GM19455 (cell line): ENCODE measurements around the gene ITPKB.

Source experiments
- ATAC-seq: cut with Tn5 transposase; IDR thresholded peaks from one replicate; pipeline ENCODE4 v1.9.1; 2021; ENCODE audit not compliant: unreplicated experiment

The ITPKB gene

GRCh38 chr1:226708342-226708780 is 30.7 kb downstream of the ITPKB start:
- ATAC-seq = no peak

DNA sequence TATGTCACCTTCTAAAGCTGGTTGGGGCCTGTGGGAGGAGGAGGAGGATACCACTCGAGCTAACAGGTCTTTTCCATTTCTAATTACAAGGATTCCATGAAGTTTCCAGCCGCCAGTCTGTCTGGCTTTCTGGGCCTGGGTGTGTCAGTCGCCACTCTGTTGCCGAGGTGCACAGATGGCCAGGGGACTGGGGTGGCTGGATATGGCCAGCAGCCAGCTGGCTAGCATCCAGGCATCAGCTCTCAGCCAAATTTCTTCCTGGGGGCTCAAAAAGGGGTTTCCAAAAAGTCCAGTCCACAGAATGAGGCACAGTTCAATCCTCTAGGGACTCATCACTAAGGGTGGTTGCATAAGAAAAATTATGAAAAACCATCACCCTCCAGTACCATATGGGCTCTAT is 32.4 kb downstream of the ITPKB start:
- no peak for ATAC-seq

- no peak for ATAC-seq
These were observed 34.7 kb downstream of the ITPKB start for GRCh38 chr1:226704169-226704937.

DNA sequence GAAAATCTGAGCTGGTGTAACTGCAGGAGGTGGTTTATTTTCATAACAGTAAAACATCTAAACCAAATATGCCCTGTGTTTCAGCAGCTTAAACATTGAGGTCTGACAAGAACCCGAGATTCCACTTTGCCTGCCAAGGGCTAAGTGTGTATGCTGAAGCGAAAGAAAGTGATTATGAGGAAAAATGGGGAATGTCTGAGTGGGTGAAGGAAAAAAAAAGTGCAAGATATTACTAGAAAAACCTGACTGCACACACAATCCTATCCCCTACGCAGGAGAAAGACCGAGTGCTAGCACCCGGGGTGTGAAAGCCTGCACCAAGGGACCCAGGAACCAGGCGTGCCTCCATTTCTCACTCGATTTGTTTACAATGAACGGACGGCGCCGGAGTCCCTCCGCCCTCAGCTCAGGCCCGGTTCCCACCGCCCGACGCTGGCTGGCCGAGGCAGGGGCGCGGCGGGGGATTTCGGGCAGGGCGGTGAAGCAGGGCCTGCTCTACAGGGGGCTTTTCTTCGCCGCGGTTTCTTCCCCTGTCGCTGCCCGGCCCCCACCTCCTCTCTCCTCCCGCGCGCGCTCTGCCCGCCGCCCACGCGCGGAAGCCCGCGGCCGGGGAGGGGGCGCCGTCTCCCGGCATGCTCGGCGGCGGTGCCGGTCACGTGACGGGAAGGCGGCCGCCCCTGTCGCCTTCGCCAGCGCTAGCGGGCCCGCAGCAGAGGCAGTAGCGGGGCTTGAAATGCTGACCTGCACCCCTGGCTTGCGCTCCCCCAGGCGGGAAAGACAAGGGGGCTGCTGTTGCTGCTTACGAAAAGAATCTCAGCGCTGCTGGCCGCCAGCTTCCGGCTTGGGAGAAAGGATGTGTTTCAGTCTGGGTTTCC is 35.9 kb downstream of the ITPKB start:
- peak; percentile 81 for ATAC-seq

DNA sequence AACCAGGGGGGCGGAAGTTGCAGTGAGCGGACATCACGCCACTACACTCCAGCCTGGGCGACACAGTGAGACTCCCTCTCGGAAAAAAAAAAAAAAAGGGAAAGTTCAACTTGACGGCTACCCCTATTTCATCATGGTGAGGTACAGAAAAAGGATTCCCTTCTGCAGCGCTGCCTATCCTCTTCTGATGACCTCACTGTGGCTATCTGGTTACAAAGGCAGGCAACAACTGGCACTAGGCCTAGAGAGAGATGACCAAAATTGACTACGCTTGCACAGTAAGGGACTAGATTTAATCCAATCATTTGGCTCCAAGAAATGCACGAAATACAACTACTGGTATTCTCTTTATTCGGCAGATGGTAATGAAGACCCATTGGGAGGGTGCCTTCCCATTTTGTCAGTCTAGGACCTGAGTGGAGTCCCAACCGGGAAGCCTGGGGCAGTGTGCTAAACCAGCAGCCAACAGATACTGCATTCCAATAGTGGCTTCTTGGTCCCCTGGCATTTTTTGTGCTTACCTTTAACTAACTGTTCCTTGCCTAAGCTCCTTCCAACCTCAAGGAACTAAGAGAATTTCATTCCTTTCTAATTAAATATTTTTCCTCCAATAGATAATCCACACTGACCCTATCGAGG is 36.6 kb downstream of the ITPKB start:
- ATAC-seq = no peak

DNA sequence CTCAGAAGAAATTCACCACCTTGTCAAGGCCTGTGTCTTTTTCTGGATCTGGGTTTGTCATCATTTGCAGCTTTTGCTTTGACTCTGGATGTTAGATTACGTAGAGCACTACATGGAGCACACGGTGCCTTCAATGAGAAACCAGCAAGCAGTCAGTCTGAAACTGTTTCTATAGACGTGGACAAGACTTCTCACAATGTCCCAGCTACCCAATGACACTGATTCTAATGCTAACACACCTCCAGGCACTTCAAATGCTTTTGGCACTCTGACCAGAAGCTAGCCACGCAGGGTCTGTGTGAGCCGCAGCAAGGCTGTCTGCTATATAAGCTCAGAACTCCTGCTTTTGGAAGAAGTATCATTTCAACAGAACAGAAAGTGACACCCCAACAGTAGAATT is 38.2 kb downstream of the ITPKB start:
- ATAC-seq = no peak

DNA sequence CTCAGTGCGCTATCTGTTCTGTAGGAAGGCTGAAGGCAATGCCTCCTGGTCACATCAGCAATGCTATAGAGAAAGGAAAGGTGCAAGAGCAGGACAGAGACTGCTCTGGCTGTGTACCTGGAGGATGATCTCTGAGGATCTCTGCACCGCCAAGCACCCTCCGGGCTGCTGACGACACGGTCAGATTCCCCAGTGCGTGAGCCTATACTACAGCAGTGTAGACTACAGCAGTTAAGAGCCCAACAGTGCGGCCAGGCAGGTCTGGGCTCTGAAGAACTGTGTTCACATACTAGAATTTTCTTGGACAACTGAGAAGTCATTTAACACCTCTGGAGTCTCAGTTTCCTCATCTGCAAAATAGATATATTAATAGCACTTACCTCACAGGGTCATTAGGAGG is 39.9 kb downstream of the ITPKB start:
- ATAC-seq = no peak

DNA sequence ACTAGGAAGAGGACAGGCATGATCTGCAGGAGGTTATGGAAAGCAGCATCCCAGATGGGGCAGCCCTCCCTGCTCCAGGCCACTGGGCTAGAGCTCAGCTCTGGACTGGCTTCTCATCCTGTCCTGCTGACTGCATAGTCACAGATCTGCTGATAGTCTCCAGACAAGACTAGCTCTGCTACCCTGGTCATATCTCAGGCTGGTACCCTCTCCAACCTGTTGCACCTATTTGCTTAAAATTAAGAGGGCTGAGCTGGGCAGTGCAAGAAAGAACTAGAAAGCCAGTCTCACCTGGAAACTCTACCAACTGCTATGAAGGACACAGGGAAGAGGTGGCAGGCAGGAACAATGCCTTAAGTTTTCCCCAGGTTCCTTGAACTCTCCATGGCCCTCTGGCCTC is 40.4 kb downstream of the ITPKB start:
- ATAC-seq = no peak

- ATAC-seq = no peak
These were observed 41.0 kb downstream of the ITPKB start for GRCh38 chr1:226697929-226698544.

DNA sequence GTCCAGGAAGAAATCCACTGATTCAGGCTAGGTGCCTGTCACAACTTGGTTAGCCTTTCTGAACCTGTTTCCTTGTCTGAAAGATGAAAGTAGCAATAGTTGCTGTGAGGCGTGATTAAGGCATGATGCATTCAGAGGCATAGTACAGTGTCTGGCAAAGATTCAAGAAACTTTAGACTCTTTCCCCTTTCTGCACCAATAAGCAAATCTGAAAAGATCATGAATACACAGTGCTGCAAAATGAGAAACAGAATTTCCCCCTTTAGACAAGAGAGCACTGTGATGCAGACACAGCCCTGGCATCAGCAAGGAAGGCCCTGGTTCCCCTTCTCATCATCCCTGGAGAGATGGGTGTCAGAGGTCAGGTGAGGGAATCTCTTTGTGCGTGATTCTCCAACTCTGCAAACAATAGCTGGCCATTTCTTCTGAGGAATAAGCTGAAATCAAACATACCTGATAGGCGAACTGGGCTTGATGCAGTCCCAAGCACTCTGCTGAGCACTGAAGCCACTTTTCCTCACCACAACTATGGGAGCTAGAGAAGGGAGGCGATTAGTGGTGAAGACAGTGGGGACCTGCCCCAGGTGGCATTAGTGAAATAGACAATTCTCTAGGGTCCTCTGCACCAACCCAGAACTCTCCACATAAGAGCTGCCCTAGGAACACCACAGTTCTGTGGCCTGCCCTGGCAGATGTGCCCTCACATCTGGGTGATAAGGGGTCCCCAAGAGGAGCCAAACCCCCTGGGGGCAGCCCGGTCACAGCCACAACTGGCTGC is 41.7 kb downstream of the ITPKB start:
- ATAC-seq = no peak

DNA sequence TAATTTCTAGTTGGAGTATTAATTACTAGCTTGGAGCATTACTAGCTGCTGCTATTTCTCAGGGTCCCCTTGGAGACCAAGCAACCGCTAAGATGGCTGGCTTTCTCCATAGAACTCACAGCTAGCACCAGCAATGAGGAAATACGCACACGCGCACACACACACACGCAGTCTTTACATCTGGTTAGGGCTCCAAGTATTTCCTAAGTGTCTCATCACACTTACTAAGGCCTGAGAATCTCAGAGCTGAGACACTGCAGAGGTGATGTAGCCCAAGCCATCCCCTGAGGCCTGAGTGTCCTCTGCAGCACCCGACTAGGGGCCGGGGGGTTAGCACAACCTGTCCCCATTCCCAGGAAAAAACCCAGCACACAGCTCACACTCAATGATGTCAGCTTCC is 42.5 kb downstream of the ITPKB start:
- ATAC-seq = no peak

- ATAC-seq = no peak
These were observed 43.7 kb downstream of the ITPKB start for GRCh38 chr1:226695335-226695900.

GRCh38 chr1:226692823-226693222 is 46.3 kb downstream of the ITPKB start:
- no peak for ATAC-seq

DNA sequence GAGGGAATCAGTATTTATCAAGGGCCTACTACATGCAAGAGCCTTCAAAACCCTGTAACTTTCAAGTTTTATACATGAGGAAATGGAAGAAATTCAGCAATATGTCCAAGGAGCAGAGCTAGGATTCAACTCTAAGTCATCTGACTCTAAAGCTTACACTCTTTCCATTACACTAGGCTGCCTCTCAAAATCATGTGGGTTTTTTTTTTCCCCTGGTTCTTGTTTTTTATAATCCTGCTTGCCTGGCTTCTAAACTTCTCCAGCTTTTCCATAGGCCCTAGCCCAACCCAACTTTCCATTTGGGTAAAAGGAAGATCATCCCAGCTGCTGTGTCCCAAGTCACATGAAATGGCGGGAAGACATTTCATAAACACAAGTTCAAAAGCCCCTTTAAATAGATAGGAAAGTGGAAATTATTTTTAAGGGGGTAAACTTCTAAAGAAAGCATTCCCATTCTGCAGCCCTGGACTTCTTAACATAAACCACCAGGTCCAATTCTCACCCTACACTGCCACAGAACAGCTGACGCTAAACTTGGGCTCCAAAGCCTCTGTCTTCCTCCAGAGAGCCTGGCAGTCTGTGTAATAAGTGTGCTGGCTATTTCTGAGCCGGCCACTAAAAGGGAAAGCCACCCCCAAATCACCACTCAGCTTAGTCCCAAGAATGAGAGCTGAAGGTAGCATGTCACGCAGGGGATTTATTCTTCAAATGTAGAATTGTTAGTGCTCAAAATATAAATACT is 46.9 kb downstream of the ITPKB start:
- no peak for ATAC-seq

DNA sequence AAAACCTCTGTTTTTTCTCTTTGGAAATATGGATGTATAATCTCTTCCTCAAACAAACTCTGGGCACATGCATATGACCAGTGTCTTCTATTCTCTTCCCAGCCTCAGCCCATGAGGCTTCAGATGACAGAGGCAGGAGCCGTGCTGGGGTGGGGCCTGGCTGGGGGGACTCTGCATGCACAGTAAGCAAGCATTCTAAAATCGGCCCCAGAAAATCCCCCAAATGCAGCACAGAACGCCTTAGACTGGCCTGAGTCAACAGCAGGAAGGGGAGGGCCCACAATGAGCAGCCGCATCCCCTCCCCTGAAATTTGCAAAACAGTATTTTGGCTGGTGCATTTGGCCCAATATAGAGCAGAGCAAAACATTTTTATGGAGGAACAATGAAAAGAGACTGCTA is 47.8 kb downstream of the ITPKB start:
- no peak for ATAC-seq

DNA sequence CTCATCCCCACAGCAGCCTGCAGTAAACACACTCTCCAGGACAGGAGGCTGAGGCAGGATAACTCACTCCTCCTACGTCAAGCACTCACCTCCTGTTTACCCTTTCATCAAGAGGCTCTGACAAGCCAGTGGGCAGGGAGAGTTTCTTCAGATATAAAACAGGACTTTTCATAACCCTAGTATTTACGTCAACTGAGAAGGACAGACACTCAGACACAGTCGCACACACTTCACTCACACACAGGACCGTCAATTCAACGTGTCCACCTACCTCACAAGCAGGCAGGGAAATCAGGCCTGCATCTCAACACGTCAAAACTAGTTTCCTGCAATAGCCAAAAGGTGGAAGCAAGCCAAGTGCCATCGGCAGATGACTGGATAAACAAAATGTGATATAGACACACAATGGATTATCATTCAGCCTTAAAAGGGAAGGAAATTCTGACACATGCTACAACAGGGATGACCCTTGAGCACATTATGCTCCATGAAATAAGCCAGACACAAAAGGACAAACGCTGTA is 48.6 kb downstream of the ITPKB start:
- ATAC-seq = no peak

GRCh38 chr1:226688808-226689207 is 50.3 kb downstream of the ITPKB start:
- ATAC-seq = no peak

DNA sequence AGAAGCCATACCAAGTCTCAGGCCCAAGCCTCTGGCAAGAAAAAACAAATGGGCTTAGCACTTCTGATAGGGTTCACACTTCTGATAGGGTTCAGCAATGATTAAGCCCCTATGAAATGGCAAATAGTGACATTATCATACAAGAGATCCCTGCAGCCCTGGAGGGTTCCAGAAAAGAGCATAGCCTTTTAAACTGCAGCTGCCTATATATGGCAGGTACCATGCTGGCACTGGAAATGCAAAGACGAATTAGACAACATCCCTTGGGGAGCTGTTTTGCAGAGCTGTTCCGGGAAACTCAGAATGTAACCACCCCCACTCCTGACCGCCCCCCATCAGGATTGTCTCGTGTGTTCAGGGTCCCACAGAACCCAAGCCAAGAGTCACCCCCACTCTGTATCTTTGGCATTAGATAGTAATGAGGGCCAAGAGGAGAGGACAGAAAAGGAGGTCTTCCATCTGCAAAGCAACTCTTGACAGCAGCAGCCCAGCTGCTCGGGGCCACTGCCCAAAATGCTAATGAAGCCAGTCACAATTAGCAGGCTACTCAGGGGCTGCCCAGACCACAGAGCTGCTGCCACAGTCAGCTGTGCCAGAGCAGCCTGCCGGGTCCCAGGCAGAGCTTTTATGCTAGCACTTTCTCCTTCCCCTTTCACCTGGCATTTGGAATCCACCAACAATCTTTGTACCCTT is 50.9 kb downstream of the ITPKB start:
- no peak for ATAC-seq

GRCh38 chr1:226687426-226687825 is 51.7 kb downstream of the ITPKB start:
- no peak for ATAC-seq
